GM12878 (cell line): ENCODE measurements around the gene GBX1. TPM values are rescaled to one million over a fixed set of nuclear protein-coding genes. Genes with fewer than 3 reads are reported as not detected.

Experiments
- ATAC-seq: fragments of 200-7000 bp; cut with Tn5 transposase; 3 replicates; pipeline ENCODE4 v1.9.1; 2020; ENCODE audit warnings: mild to moderate bottlenecking, moderate library complexity
- BruUV-seq: library from RNA; stranded (reverse); fragments of 400-500 nt; replicated peaks from 2 replicates; lab custom pipeline; 2021; lab: Mats Ljungman, UMichigan
- CTCF ChIA-PET: fragments of 300-600 bp; sonication (Branson Sonifier 250); formaldehyde crosslinking; extraction: SDS; loops from one replicate; lab custom pipeline; 2021; ENCODE audit warnings: inconsistent platforms; lab: Yijun Ruan, JAX
- POLR2A ChIA-PET: fragments of 350-600 bp; formaldehyde crosslinking; extraction: SDS; loops from one replicate; lab custom pipeline; 2021; ENCODE audit warnings: inconsistent platforms; lab: Charles Lee
- RAD21 ChIA-PET: fragments of 300-600 bp; sonication (Branson Sonifier 250); formaldehyde crosslinking; loops from one replicate; lab custom pipeline; 2023; ENCODE audit warnings: antibody characterized with exemption; ENCODE audit not compliant: unreplicated experiment; lab: Charles Lee
- SMC1A ChIA-PET: fragments of 300-600 bp; sonication (Branson Sonifier 250); formaldehyde crosslinking; loops from one replicate; lab custom pipeline; 2023; ENCODE audit not compliant: unreplicated experiment, uncharacterized antibody; lab: Charles Lee
- DNase-seq: peaks from one replicate; pipeline ENCODE4 v3.0.0-alpha.2; 2011; ENCODE audit warnings: low read depth, low spot score
- FAIRE-seq: peaks from 3 replicates; lab custom pipeline; 2011; peaks lifted over from hg19 to GRCh38; lab: Jason Lieb, UNC
- H2AFZ ChIP-seq: 2 replicates; pipeline ENCODE4 v1.6.0; 2011; ENCODE audit warnings: low read depth, low read length, control low read depth; ENCODE audit not compliant: control insufficient read depth
- H3K27ac ChIP-seq: 2 replicates; pipeline ENCODE4 v1.5.1; 2011; ENCODE audit warnings: control low read depth; ENCODE audit not compliant: control insufficient read depth, insufficient read depth
- H3K27me3 ChIP-seq, 2 experiments: replicated peaks in 1 of 2; 2 replicates each; pipeline versions ENCODE4 v1.6.0 to v1.6.1; 2011; ENCODE audit warnings: low read length in 1 of 2; ENCODE audit not compliant: control insufficient read depth in 2 of 2, insufficient read depth in 2 of 2
- H3K36me3 ChIP-seq, 2 experiments: 2 replicates each; pipeline ENCODE4 v1.5.1; 2011; ENCODE audit warnings: low read length in 1 of 2; ENCODE audit not compliant: control insufficient read depth in 2 of 2, insufficient read depth in 2 of 2
- H3K4me1 ChIP-seq: 2 replicates; pipeline ENCODE4 v1.6.1; 2011; ENCODE audit warnings: mild to moderate bottlenecking, low read length, moderate library complexity, mixed read lengths; ENCODE audit not compliant: control insufficient read depth, insufficient read depth
- H3K4me2 ChIP-seq: 2 replicates; pipeline ENCODE4 v1.6.0; 2011; ENCODE audit warnings: control low read depth; ENCODE audit not compliant: control insufficient read depth, insufficient read depth
- H3K4me3 ChIP-seq: fragments of 200-600 bp; sonication (generic); 2 replicates; pipeline ENCODE4 v1.5.1; 2016
- H3K79me2 ChIP-seq: 2 replicates; pipeline ENCODE4 v1.6.0; 2011; ENCODE audit warnings: low read length; ENCODE audit not compliant: control insufficient read depth, insufficient read depth
- H3K9ac ChIP-seq: 2 replicates; pipeline ENCODE4 v1.8.0; 2011; ENCODE audit warnings: low read length, control low read depth, mixed read lengths; ENCODE audit not compliant: control insufficient read depth, insufficient read depth
- H3K9me3 ChIP-seq: replicated peaks from 3 replicates; pipeline ENCODE4 v1.5.1; 2011; ENCODE audit warnings: mild to moderate bottlenecking, low read length; ENCODE audit not compliant: control insufficient read depth, insufficient read depth
- H4K20me1 ChIP-seq: 2 replicates; pipeline ENCODE4 v1.6.0; 2011; ENCODE audit not compliant: control insufficient read depth, insufficient read depth
- MEF2A ChIP-seq: IDR thresholded peaks from 2 replicates; pipeline ENCODE4 v1.6.1; 2011; ENCODE audit warnings: low read depth, mild to moderate bottlenecking, low read length, moderate library complexity; ENCODE audit not compliant: insufficient read depth
- MEF2B ChIP-seq: fragments of 450-650 bp; IDR thresholded peaks from 2 replicates; pipeline ENCODE4 v1.6.1; 2018; ENCODE audit warnings: mild to moderate bottlenecking, moderate library complexity; ENCODE audit not compliant: partially characterized antibody, poor library complexity, severe bottlenecking
- MTA2 ChIP-seq: fragments of 450-650 bp; IDR thresholded peaks from 2 replicates; pipeline ENCODE4 v1.6.1; 2016; ENCODE audit warnings: low read depth, mild to moderate bottlenecking, moderate library complexity
- MXI1 ChIP-seq: fragments of 150-350 bp; IDR thresholded peaks from 2 replicates; pipeline ENCODE4 v1.6.1; 2011; ENCODE audit warnings: low read depth, mild to moderate bottlenecking, inconsistent platforms, low read length, improper control_type of control experiment
- MYB ChIP-seq: fragments of 150-350 bp; IDR thresholded peaks from 2 replicates; pipeline ENCODE4 v1.6.1; 2014; ENCODE audit warnings: mild to moderate bottlenecking, low read depth, low read length, borderline replicate concordance
- PAX8 ChIP-seq: fragments of 450-650 bp; IDR thresholded peaks from 2 replicates; pipeline ENCODE4 v1.6.1; 2017; ENCODE audit warnings: mild to moderate bottlenecking, moderate library complexity
- SMC3 ChIP-seq: IDR thresholded peaks from 2 replicates; pipeline ENCODE4 v1.6.1; 2011; ENCODE audit warnings: low read length, improper control_type of control experiment, borderline replicate concordance
- TCF7 ChIP-seq: IDR thresholded peaks from 2 replicates; pipeline ENCODE4 v1.6.1; 2014; ENCODE audit warnings: antibody characterized with exemption, borderline replicate concordance
- WGBS: methylation state at CpG from one replicate; pipeline ENCODE4 v1.1.6; 2016; ENCODE audit warnings: low lambda C conversion rate; ENCODE audit not compliant: insufficient replicate concordance, insufficient coverage; ENCODE audit errors: missing lambda C conversion rate; 5-methylcytosine and 5-hydroxymethylcytosine counted together
- in situ Hi-C: fragments of 300-500 bp; cut with MboI; formaldehyde crosslinking; loops from 9 replicates; pipeline ENCODE4 v1.14.3; 2018; ENCODE audit warnings: mixed read lengths
- intact Hi-C: fragments of 100-400 bp; cut with micrococcal nuclease; formaldehyde crosslinking; loops from one replicate; pipeline ENCODE4 v1.14.2; 2022; ENCODE audit not compliant: unreplicated experiment
- polyA plus RNA-seq, 11 experiments: library from polyadenylated mRNA; depleted of rRNA in 4 of 11; unstranded in 6 of 11; stranded (reverse) in 5 of 11; fragments of >200 nt; fragmentation: Nextera tagmentation in 4 of 11; fragmentation: Illumina TruSeq in 1 of 11; extraction: Ambion mirVana in 4 of 11; extraction: Trizol in 1 of 11; gene quantifications; 1 replicate in 1 of 11; 2 replicates in 10 of 11; pipeline versions ENCODE4 v1.2.1 to v1.2.3, GENCODE V29; 2011 to 2016; ENCODE audit warnings: inconsistent platforms in 2 of 11, missing spikeins in 2 of 11, low read depth in 1 of 11
- total RNA-seq, 4 experiments: library from RNA; depleted of rRNA in 3 of 4; stranded (reverse); fragments of >200 nt in 3 of 4; fragmentation: Illumina TruSeq in 1 of 4; extraction: Trizol in 1 of 4; gene quantifications; 2 replicates each; pipeline versions ENCODE4 v1.2.1 to v1.2.3, GENCODE V29; 2013 to 2021
- TF ChIP-seq, protein P1 (sequence below): fragments of 450-650 bp; IDR thresholded peaks from 2 replicates; pipeline ENCODE4 v1.6.1; 2017; ENCODE audit warnings: mild to moderate bottlenecking, low read depth, inconsistent platforms; ENCODE audit not compliant: poor library complexity, severe bottlenecking
- TF ChIP-seq, protein P2 (sequence below): fragments of 450-650 bp; IDR thresholded peaks from 2 replicates; pipeline ENCODE4 v1.6.1; 2018; ENCODE audit warnings: mild to moderate bottlenecking, low read depth, moderate library complexity; ENCODE audit not compliant: partially characterized antibody

The GBX1 gene
- total and polyA plus RNA-seq, 10 of the 15 experiments (the other 5 are each of a cell fraction or from before 2014, with no cell fraction given): not detected

DNA sequence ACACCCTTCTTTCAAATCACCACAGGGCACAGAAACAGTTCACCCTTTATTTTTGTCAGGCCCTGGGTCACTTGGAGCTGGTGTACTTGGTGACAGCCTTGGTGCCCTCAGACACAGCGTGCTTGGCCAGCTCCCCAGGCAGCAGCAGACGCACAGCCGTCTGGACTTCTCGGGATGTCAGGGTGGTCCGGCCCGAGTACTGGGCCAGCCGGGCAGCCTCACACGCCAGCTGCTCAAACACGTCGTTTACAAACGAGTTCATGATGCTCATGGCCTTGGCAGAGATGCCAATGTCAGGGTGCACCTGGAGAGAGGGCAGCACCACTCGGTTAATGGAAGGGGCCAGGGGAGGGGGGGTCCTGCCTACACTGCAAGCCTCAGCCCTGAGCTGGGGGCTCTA lies 40.3 kb upstream of the GBX1 start (continued):
- TF ChIP-seq, protein P1, sequence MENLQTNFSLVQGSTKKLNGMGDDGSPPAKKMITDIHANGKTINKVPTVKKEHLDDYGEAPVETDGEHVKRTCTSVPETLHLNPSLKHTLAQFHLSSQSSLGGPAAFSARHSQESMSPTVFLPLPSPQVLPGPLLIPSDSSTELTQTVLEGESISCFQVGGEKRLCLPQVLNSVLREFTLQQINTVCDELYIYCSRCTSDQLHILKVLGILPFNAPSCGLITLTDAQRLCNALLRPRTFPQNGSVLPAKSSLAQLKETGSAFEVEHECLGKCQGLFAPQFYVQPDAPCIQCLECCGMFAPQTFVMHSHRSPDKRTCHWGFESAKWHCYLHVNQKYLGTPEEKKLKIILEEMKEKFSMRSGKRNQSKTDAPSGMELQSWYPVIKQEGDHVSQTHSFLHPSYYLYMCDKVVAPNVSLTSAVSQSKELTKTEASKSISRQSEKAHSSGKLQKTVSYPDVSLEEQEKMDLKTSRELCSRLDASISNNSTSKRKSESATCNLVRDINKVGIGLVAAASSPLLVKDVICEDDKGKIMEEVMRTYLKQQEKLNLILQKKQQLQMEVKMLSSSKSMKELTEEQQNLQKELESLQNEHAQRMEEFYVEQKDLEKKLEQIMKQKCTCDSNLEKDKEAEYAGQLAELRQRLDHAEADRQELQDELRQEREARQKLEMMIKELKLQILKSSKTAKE: no peak
- TF ChIP-seq MTA2 (no peak), MEF2A (no peak)

- DNase-seq (no peak), FAIRE-seq (no peak), ATAC-seq (no peak)
- CTCF ChIA-PET: interaction anchor here (0.8 to 2.0 kb wide), 2 partner anchors 10 to 37 kb away, joined by 3 to 7 read pairs; no protein-coding TSS in a partner anchor
- SMC1A ChIA-PET: no interaction called here
- Histone ChIP-seq H3K27me3 (peaks cover 1 to 2% of the 10 kb centered on the region in 2 experiments; a peak in 3 of 4 replicates), H3K9ac (no peak overlapping the region), H3K79me2 (no peaks in the 10 kb centered on the region), H3K36me3 (no peaks in the 10 kb centered on the region), H3K27ac (no peak overlapping the region), H4K20me1 (no peaks in the 10 kb centered on the region), H2AFZ (no peak overlapping the region), H3K4me3 (no peak overlapping the region), H3K4me1 (no peaks in the 10 kb centered on the region), H3K4me2 (no peak overlapping the region), H3K9me3 (no peaks in the 10 kb centered on the region)
- intact Hi-C loops: no loop called here
- in situ Hi-C loops: no loop called here
- BruUV-seq: no TSS peak
- TF ChIP-seq MYB (no peak), TCF7 (no peak), MXI1 (no peak), SMC3 (no peak), MEF2B (no peak), PAX8 (no peak)
- TF ChIP-seq, protein P2, sequence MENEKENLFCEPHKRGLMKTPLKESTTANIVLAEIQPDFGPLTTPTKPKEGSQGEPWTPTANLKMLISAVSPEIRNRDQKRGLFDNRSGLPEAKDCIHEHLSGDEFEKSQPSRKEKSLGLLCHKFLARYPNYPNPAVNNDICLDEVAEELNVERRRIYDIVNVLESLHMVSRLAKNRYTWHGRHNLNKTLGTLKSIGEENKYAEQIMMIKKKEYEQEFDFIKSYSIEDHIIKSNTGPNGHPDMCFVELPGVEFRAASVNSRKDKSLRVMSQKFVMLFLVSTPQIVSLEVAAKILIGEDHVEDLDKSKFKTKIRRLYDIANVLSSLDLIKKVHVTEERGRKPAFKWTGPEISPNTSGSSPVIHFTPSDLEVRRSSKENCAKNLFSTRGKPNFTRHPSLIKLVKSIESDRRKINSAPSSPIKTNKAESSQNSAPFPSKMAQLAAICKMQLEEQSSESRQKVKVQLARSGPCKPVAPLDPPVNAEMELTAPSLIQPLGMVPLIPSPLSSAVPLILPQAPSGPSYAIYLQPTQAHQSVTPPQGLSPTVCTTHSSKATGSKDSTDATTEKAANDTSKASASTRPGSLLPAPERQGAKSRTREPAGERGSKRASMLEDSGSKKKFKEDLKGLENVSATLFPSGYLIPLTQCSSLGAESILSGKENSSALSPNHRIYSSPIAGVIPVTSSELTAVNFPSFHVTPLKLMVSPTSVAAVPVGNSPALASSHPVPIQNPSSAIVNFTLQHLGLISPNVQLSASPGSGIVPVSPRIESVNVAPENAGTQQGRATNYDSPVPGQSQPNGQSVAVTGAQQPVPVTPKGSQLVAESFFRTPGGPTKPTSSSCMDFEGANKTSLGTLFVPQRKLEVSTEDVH: no peak
- POLR2A ChIA-PET: interaction anchor here (1.5 kb wide), 1 partner anchor 20 kb away, joined by 6 read pairs; the partner anchor contains the start of gene ABCF2
- RAD21 ChIA-PET: no interaction called here
- 33% methylated on average over 9 of the region's 9 CpGs for WGBS
These were observed 39.8 kb upstream of the GBX1 start for GRCh38 chr7:151207315-151207714.
